ENCODE results near the gene GABRA1.

The GABRA1 gene

DNA sequence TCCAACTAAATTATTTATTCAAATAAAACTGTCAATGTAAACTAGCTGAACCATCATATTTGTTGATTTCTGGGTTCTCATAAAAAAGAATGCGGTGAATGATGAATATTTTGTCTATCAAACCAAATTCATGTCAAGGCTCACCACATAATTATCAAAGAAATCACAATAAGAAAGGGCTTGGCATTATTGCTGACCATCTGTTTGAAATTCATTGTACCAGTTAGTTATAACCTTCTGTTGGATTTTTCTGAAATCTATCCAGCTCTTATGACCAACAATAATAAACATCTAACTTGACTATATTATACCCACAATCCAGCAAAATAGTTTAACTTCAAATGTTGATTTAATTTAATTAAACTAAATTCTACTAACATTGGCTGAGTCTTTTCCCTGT, 53.1 kb downstream of the GABRA1 start:
- H3K4me3 ChIP-seq (ENCODE audit: severe bottlenecking), result no peak overlapping the region
- H3K9me3 ChIP-seq (ENCODE audit: severe bottlenecking), result no peaks in the 10 kb centered on the region
- H3K27ac ChIP-seq (ENCODE audit: poor library complexity, severe bottlenecking), result no peak overlapping the region
- H3K27me3 ChIP-seq (ENCODE audit: insufficient read depth, poor library complexity, severe bottlenecking), result no peaks in the 10 kb centered on the region
- H3K4me1 ChIP-seq (ENCODE audit: insufficient read depth, poor library complexity, severe bottlenecking), result no peaks in the 10 kb centered on the region
- ATAC-seq (ENCODE audit: low read depth) (no peak), DNase-seq (ENCODE audit: low spot score) (no peak)
- no peaks in the 10 kb centered on the region for H3K36me3 ChIP-seq (ENCODE audit: low read depth)
- no peak for TF ChIP-seq CTCF (IDR thresholded peaks at IDR 0.05; ENCODE audit: poor library complexity, severe bottlenecking)

GRCh38 chr5:161921781-161922180, 73.9 kb downstream of the GABRA1 start:
- no peak for TF ChIP-seq CTCF (IDR thresholded peaks at IDR 0.05; ENCODE audit: poor library complexity, severe bottlenecking)
- H3K36me3 ChIP-seq (ENCODE audit: low read depth), result no peaks in the 10 kb centered on the region
- DNase-seq (ENCODE audit: low spot score), result no peak
- no peaks in the 10 kb centered on the region for H3K9me3 ChIP-seq (ENCODE audit: severe bottlenecking)
- no peak overlapping the region for H3K27ac ChIP-seq (ENCODE audit: poor library complexity, severe bottlenecking)
- no peaks in the 10 kb centered on the region for H3K4me1 ChIP-seq (ENCODE audit: insufficient read depth, poor library complexity, severe bottlenecking)
- no peaks in the 10 kb centered on the region for H3K27me3 ChIP-seq (ENCODE audit: insufficient read depth, poor library complexity, severe bottlenecking)
- H3K4me3 ChIP-seq (ENCODE audit: severe bottlenecking), result no peak overlapping the region
- no peak for ATAC-seq (ENCODE audit: low read depth)

DNA sequence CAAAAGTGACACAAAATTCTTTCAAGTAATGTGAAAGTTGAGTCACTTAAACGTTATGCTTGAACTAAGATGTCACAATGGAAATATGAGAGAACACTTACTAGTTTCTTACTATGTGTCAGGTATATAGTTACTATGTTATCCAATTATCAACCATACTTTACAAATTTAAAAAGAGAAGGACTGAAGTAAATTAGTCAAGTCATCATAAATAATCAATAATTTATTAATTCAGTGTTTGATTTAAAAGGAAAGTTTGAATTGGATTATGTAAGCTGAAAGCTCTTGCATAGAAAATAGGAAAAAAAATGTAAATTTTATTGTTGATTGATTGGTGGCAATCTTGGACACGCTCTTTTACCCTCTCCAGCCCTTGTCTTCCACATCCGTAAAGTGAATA, 76.3 kb downstream of the GABRA1 start:
- no peaks in the 10 kb centered on the region for H3K27me3 ChIP-seq (ENCODE audit: insufficient read depth, poor library complexity, severe bottlenecking)
- no peak for TF ChIP-seq CTCF (IDR thresholded peaks at IDR 0.05; ENCODE audit: poor library complexity, severe bottlenecking)
- H3K27ac ChIP-seq (ENCODE audit: poor library complexity, severe bottlenecking), result no peak overlapping the region
- H3K36me3 ChIP-seq (ENCODE audit: low read depth), result no peaks in the 10 kb centered on the region
- no peak for ATAC-seq (ENCODE audit: low read depth)
- no peaks in the 10 kb centered on the region for H3K9me3 ChIP-seq (ENCODE audit: severe bottlenecking)
- H3K4me3 ChIP-seq (ENCODE audit: severe bottlenecking), result no peak overlapping the region
- DNase-seq (ENCODE audit: low spot score), result no peak
- H3K4me1 ChIP-seq (ENCODE audit: insufficient read depth, poor library complexity, severe bottlenecking), result no peaks in the 10 kb centered on the region

GRCh38 chr5:161925960-161926359, 78.0 kb downstream of the GABRA1 start:
- no peak for TF ChIP-seq CTCF (IDR thresholded peaks at IDR 0.05; ENCODE audit: poor library complexity, severe bottlenecking)
- DNase-seq (ENCODE audit: low spot score) (no peak), ATAC-seq (ENCODE audit: low read depth) (no peak)
- Histone ChIP-seq H3K4me3 (ENCODE audit: severe bottlenecking) (no peak overlapping the region), H3K4me1 (ENCODE audit: insufficient read depth, poor library complexity, severe bottlenecking) (no peaks in the 10 kb centered on the region), H3K9me3 (ENCODE audit: severe bottlenecking) (no peaks in the 10 kb centered on the region), H3K36me3 (ENCODE audit: low read depth) (no peaks in the 10 kb centered on the region), H3K27ac (ENCODE audit: poor library complexity, severe bottlenecking) (no peak overlapping the region), H3K27me3 (ENCODE audit: insufficient read depth, poor library complexity, severe bottlenecking) (no peaks in the 10 kb centered on the region)

DNA sequence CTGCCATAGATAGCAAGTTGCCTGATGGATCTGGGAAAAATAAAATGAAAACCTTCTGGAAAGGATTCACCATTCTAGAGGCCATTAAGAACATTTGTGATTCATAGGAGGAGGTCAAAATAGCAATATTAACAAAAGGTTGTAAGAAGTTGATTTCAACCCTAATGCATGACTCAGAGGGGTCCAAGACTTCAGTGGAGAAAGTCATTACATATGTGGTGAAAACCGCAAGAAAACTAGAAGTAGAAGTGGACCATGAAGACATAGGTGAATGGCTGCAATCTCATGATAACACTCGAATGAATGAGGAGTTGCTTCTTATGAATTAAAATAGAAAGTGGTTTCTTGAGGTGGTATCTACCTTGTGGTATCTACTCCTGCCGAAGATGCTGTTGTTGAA, 86.6 kb downstream of the GABRA1 start:
- Histone ChIP-seq H3K4me1 (ENCODE audit: insufficient read depth, poor library complexity, severe bottlenecking) (no peaks in the 10 kb centered on the region), H3K36me3 (ENCODE audit: low read depth) (no peaks in the 10 kb centered on the region), H3K4me3 (ENCODE audit: severe bottlenecking) (no peak overlapping the region), H3K9me3 (ENCODE audit: severe bottlenecking) (no peaks in the 10 kb centered on the region), H3K27me3 (ENCODE audit: insufficient read depth, poor library complexity, severe bottlenecking) (no peaks in the 10 kb centered on the region), H3K27ac (ENCODE audit: poor library complexity, severe bottlenecking) (no peak overlapping the region)
- DNase-seq (ENCODE audit: low spot score) (no peak), ATAC-seq (ENCODE audit: low read depth) (no peak)
- TF ChIP-seq CTCF (IDR thresholded peaks at IDR 0.05; ENCODE audit: poor library complexity, severe bottlenecking), result no peak

All from RWPE2 (cell line).